Coronary artery (tissue), 2 donors: ENCODE results near the gene SLC16A10.

Experiments used
- DNase-seq: peaks from one replicate; pipeline ENCODE4 v3.0.0-alpha.2; 2017; ENCODE audit warnings: low spot score
- H3K27ac ChIP-seq, 2 donors: fragments of 200-600 bp; sonication (generic); one replicate each; pipeline ENCODE4 v1.5.1; 2016 to 2019
- H3K4me3 ChIP-seq: fragments of 200-600 bp; sonication (generic); 2 replicates; pipeline ENCODE4 v1.5.1; 2016; ENCODE audit warnings: mild to moderate bottlenecking, moderate library complexity
- CTCF ChIP-seq: fragments of 200-600 bp; sonication (generic); IDR thresholded peaks from one replicate; pipeline ENCODE4 v1.5.1; 2019; ENCODE audit warnings: antibody characterized with exemption

Gene SLC16A10

DNA sequence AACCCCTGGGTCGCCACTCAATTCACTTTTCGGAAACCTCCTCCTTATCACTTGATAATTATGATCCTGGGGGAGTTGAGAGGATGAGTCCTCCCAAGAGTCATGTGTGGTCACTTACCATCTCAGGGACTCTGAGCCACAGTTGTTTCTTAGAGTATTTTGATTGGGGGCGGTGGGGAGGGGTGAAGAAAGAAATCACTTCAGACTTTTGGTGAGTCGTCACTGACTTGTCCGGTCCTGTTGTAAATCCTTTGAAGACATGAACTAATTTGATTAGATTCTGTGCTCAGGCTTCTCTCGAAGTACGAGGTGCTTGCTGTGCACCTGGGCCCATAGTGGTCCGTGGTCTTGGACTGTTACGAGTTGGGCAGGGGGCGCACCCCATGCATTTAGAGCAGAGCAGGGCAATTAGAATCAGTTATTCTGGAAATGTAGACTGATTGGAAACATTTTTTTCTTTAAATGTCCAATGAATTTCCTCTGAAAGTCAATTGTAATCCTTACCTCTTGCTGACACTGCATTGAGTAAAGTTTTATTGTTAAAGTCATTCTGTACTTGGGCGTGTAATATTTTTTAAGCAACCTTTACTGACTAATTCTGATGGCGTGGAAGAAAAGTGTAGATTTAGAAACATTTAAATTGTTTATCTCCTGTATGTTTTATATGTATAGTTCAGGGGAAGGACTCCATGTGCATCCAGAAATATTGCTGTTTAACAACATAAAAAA is 173.4 kb downstream of the SLC16A10 start:
- Histone ChIP-seq H3K27ac (no peak overlapping the region), H3K4me3 (peak overlapping the region; percentile 89)
- no peak for DNase-seq
- TF ChIP-seq CTCF = no peak

GRCh38 chr6:111263837-111264236 is 176.5 kb downstream of the SLC16A10 start:
- no peak for TF ChIP-seq CTCF
- no peak overlapping the region for H3K4me3 ChIP-seq
- DNase-seq = no peak
- H3K27ac ChIP-seq = no peak overlapping the region

- DNase-seq = no peak
- TF ChIP-seq CTCF = no peak
- H3K27ac ChIP-seq = no peak overlapping the region
- H3K4me3 ChIP-seq = no peak overlapping the region
Measured at GRCh38 chr6:111265842-111266241, 178.5 kb downstream of the SLC16A10 start.

DNA sequence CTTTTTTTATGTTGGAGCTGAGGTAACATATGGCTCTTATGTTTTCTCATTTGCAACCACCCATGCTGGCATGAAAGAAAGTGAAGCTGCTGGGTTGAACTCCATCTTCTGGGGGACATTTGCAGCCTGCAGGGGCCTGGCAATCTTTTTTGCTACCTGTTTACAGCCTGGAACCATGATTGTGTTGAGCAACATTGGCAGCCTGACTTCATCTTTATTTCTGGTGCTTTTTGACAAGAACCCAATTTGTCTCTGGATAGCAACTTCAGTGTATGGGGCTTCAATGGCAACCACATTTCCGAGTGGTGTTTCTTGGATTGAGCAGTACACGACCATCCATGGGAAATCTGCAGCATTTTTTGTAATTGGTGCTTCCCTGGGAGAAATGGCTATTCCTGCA is 179.0 kb downstream of the SLC16A10 start:
- Histone ChIP-seq H3K4me3 (no peak overlapping the region), H3K27ac (no peak overlapping the region)
- DNase-seq = no peak
- no peak for TF ChIP-seq CTCF

- no peak for TF ChIP-seq CTCF
- Histone ChIP-seq H3K4me3 (no peak overlapping the region), H3K27ac (no peak overlapping the region)
Measured at GRCh38 chr6:111267764-111268333, 180.5 kb downstream of the SLC16A10 start.

DNA sequence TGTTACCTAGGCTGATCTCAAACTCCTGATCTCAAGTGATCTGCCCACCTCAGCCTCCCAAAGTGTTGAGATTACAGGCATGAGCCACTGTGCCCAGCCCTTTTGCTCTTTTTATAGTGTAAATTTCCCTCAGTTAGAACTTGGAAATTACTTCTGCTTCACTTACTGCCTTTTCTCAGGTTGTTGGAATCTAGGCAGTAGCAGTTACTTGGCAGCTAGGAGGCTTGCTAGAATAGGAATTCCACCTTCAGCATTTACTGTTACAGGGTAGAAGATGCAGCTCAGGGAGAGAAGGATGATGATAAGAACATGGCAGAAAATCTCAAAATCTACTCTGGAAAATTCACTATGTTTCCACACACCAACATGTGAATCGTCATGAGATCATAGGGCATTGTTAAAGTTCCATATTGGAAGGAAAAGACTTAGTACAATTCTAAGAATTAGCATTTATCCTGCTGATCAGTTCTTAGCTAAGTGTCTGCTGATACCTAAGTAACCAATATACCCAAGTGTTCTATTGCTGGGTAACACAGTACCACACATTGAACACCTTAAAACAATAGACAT is 182.2 kb downstream of the SLC16A10 start:
- TF ChIP-seq CTCF = no peak
- Histone ChIP-seq H3K27ac (no peak overlapping the region), H3K4me3 (no peak overlapping the region)
- no peak for DNase-seq

More at GRCh38 chr6:111267764-111268333, 180.5 kb downstream of the SLC16A10 start:
- DNase-seq = no peak

DNA sequence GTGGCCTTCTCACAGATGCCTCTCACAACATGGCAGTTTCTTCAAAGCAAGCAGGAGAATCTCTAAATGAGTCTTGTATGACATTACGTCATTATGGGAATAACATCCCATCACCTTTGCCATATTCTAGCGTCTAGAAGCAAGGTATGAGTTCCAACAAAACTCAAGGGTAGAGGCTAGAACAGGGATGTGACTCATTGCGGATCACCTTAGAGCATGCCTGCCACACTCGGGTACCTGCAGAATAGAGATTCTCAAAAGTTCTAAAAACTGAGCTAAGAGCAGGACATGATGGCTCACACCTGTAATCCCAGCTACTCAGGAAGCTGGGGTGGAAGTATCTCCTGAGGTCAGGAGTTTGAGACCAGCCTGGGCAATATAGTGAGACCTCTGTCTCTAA is 182.8 kb downstream of the SLC16A10 start:
- no peak for DNase-seq
- no peak for TF ChIP-seq CTCF
- Histone ChIP-seq H3K4me3 (no peak overlapping the region), H3K27ac (no peak overlapping the region)
